GM12872 (cell line): ENCODE data around the gene RMDN3.

ENCODE experiments used
- CTCF ChIP-seq: IDR thresholded peaks from 3 replicates; pipeline ENCODE4 v1.5.1; 2011; ENCODE audit warnings: low read depth, mild to moderate bottlenecking, low read length, moderate library complexity; ENCODE audit not compliant: insufficient read depth

RMDN3 gene

GRCh38 chr15:40754883-40755811 lies at the start of gene RMDN3:
TSS of gene RMDN3 (minus strand) at chr15:40755254. CDS start at chr15:40754783, 471 bp downstream.
- TF ChIP-seq CTCF = no peak

- no peak for TF ChIP-seq CTCF
Observed at GRCh38 chr15:40803688-40804087, 48.6 kb upstream of the RMDN3 start.

GRCh38 chr15:40803076-40803475 lies 48.0 kb upstream of the RMDN3 start:
- TF ChIP-seq CTCF = no peak

- TF ChIP-seq CTCF = no peak
Observed at GRCh38 chr15:40799523-40799922, 44.5 kb upstream of the RMDN3 start.

GRCh38 chr15:40796512-40796911 lies 41.5 kb upstream of the RMDN3 start:
- TF ChIP-seq CTCF = no peak

GRCh38 chr15:40796041-40796440 lies 41.0 kb upstream of the RMDN3 start:
- no peak for TF ChIP-seq CTCF

GRCh38 chr15:40793216-40793989 lies 38.3 kb upstream of the RMDN3 start:
- TF ChIP-seq CTCF = no peak
